ENCODE data around the gene NKAIN2.
"Not testable (repeated sequence)": the region's sequence is repeated elsewhere in the genome, so short reads cannot be mapped to it uniquely, and the experiment has no call there.

NKAIN2 gene

GRCh38 chr6:124517339-124517738, 713.7 kb downstream of the NKAIN2 start:
- DNase-seq (ENCODE audit: low read depth): no peak

GRCh38 chr6:124520514-124520913, 716.8 kb downstream of the NKAIN2 start:
- DNase-seq (ENCODE audit: low read depth): no peak

- DNase-seq (ENCODE audit: low read depth): no peak
Measured at GRCh38 chr6:124522335-124522734, 718.7 kb downstream of the NKAIN2 start.

- DNase-seq (ENCODE audit: low read depth): no peak
Measured at GRCh38 chr6:124524491-124525200, 721.0 kb downstream of the NKAIN2 start.

GRCh38 chr6:124530926-124531325, 727.3 kb downstream of the NKAIN2 start:
- DNase-seq (ENCODE audit: low read depth): no peak

- no peak for DNase-seq (ENCODE audit: low read depth)
Measured at GRCh38 chr6:124535299-124535698, 731.6 kb downstream of the NKAIN2 start.

- DNase-seq (ENCODE audit: low read depth): no peak
Measured at GRCh38 chr6:124535746-124536145, 732.1 kb downstream of the NKAIN2 start.

- DNase-seq (ENCODE audit: low read depth): no peak
Measured at GRCh38 chr6:124536157-124536841, 732.6 kb downstream of the NKAIN2 start.

GRCh38 chr6:124536842-124537191, 733.2 kb downstream of the NKAIN2 start:
- DNase-seq (ENCODE audit: low read depth): no peak

- DNase-seq (ENCODE audit: low read depth): no peak
Measured at GRCh38 chr6:124539096-124539495, 735.4 kb downstream of the NKAIN2 start.

GRCh38 chr6:124541573-124541972, 737.9 kb downstream of the NKAIN2 start:
- no peak for DNase-seq (ENCODE audit: low read depth)

- no peak for DNase-seq (ENCODE audit: low read depth)
Measured at GRCh38 chr6:124546601-124547000, 742.9 kb downstream of the NKAIN2 start.

- no peak for DNase-seq (ENCODE audit: low read depth)
Measured at GRCh38 chr6:124551711-124552233, 748.1 kb downstream of the NKAIN2 start.

- DNase-seq (ENCODE audit: low read depth): no peak
Measured at GRCh38 chr6:124557873-124558272, 754.2 kb downstream of the NKAIN2 start.

- not testable (repeated sequence) for DNase-seq (ENCODE audit: low read depth)
Measured at GRCh38 chr6:124560078-124560477, 756.4 kb downstream of the NKAIN2 start.

- DNase-seq (ENCODE audit: low read depth): no peak
Measured at GRCh38 chr6:124560873-124561567, 757.4 kb downstream of the NKAIN2 start.

- no peak for DNase-seq (ENCODE audit: low read depth)
Measured at GRCh38 chr6:124561635-124562130, 758.0 kb downstream of the NKAIN2 start.

- DNase-seq (ENCODE audit: low read depth): not testable (repeated sequence)
Measured at GRCh38 chr6:124564125-124564524, 760.5 kb downstream of the NKAIN2 start.

GRCh38 chr6:124567401-124567800, 763.7 kb downstream of the NKAIN2 start:
- no peak for DNase-seq (ENCODE audit: low read depth)

GRCh38 chr6:124573953-124574352, 770.3 kb downstream of the NKAIN2 start:
- no peak for DNase-seq (ENCODE audit: low read depth)

- no peak for DNase-seq (ENCODE audit: low read depth)
Measured at GRCh38 chr6:124577734-124578281, 774.1 kb downstream of the NKAIN2 start.

- DNase-seq (ENCODE audit: low read depth): no peak
Measured at GRCh38 chr6:124590001-124590400, 786.3 kb downstream of the NKAIN2 start.
